Central memory CD8-positive, alpha-beta T cell (primary cell): ENCODE data around the gene SYNPO2L.
"Not testable (repeated sequence)": the region's sequence is repeated elsewhere in the genome, so short reads cannot be mapped to it uniquely, and the experiment has no call there.

Experiments used
- ATAC-seq: fragments of 150-1000 bp; cut with Tn5 transposase; replicated peaks from 2 replicates; pipeline ENCODE4 v1.10.0; 2022; ENCODE audit warnings: mild to moderate bottlenecking, moderate FRiP score, moderate number of reproducible peaks; ENCODE audit not compliant: poor library complexity, severe bottlenecking; ENCODE audit errors: extremely low read depth
- DNase-seq, 2 donors: peaks; one replicate each; pipeline ENCODE4 v3.0.0; 2021; ENCODE audit warnings: low spot score in 2 of 2
- H3K27ac Mint-ChIP-seq: one replicate; pipeline ENCODE4 v1.8.0; 2022; ENCODE audit warnings: low read depth, mild to moderate bottlenecking, moderate library complexity, mixed read lengths
- H3K27me3 Mint-ChIP-seq: one replicate; pipeline ENCODE4 v1.8.0; 2022; ENCODE audit warnings: mixed read lengths
- H3K36me3 Mint-ChIP-seq: one replicate; pipeline ENCODE4 v1.8.0; 2022; ENCODE audit warnings: mild to moderate bottlenecking, moderate library complexity, mixed read lengths; ENCODE audit not compliant: insufficient read depth
- H3K4me1 Mint-ChIP-seq: one replicate; pipeline ENCODE4 v1.8.0; 2022; ENCODE audit warnings: mixed read lengths
- H3K4me3 Mint-ChIP-seq: one replicate; pipeline ENCODE4 v1.8.0; 2022; ENCODE audit warnings: mild to moderate bottlenecking, moderate library complexity, mixed read lengths
- H3K9me3 Mint-ChIP-seq: one replicate; pipeline ENCODE4 v1.8.0; 2022; ENCODE audit warnings: mixed read lengths

The SYNPO2L gene

DNA sequence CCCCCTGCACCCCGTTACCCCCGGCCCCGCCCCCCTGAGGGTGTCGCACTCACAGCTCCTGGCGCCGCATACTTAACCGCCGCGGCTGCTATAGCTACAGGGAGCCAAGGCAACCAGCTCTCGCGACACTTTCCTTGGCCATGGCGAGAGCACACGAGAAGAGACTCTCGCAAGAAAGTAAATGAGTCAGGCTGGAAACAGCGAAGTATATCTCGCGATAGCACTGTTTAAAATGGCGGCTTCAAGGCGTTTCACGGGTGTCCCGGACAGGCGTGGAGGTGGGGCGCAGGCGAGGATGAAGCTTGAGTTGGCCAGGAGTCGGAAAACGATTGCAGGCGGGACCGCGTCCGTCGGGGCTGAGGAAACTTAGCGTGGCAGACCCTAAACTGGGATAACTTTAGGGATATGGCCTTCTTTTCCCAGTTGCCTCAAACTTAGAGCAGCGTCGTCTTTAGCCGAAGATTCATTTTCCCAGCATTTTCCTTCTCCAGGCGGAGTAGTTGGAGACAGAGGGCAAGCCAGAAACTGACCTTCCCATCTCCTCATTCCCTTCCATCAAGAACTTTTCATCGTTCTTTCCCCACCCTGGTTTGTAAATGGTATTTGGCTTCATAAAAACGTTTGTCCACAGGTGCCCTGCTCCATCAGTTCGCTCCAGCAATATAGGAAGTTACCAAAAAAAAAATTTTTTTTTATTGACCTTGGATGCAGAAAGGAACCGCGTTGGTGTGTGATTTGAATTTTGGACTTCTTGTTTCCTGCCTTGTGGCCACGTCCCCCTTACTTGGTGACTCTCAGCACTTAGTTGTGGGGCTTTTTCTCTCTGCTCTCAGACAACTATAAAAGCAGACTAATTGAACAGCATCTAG is 29.7 kb downstream of the SYNPO2L start:
- Mint-ChIP-seq H3K27me3 (no peaks in the 10 kb centered on the region), H3K36me3 (peaks cover 10% of the 10 kb centered on the region), H3K4me1 (peaks cover 16% of the 10 kb centered on the region), H3K27ac (peak overlapping the region; percentile 98), H3K9me3 (no peaks in the 10 kb centered on the region), H3K4me3 (peak overlapping the region; percentile 90)
- ATAC-seq (peak; percentile 99), DNase-seq (peak; percentile 78 to 91)

- H3K9me3 Mint-ChIP-seq = no peaks in the 10 kb centered on the region
- peak overlapping the region; percentile 90 for H3K4me3 Mint-ChIP-seq
- H3K27me3 Mint-ChIP-seq = no peaks in the 10 kb centered on the region
- peaks cover 16% of the 10 kb centered on the region for H3K4me1 Mint-ChIP-seq
- DNase-seq (no peak), ATAC-seq (peak; percentile 12)
- H3K27ac Mint-ChIP-seq = peak overlapping the region; percentile 98
- peaks cover 10% of the 10 kb centered on the region for H3K36me3 Mint-ChIP-seq
These were observed 30.6 kb downstream of the SYNPO2L start for GRCh38 chr10:73625004-73625883.

GRCh38 chr10:73623056-73623455 is 32.8 kb downstream of the SYNPO2L start:
- no peak overlapping the region for H3K4me3 Mint-ChIP-seq
- peaks cover 10% of the 10 kb centered on the region for H3K36me3 Mint-ChIP-seq
- H3K27ac Mint-ChIP-seq = no peak overlapping the region
- peaks cover 16% of the 10 kb centered on the region for H3K4me1 Mint-ChIP-seq
- H3K9me3 Mint-ChIP-seq = no peaks in the 10 kb centered on the region
- ATAC-seq = no peak
- DNase-seq = no peak
- no peaks in the 10 kb centered on the region for H3K27me3 Mint-ChIP-seq

GRCh38 chr10:73620974-73621373 is 34.9 kb downstream of the SYNPO2L start:
- not testable (repeated sequence) for H3K27ac Mint-ChIP-seq, H3K9me3 Mint-ChIP-seq, ATAC-seq, H3K4me3 Mint-ChIP-seq, H3K27me3 Mint-ChIP-seq, H3K36me3 Mint-ChIP-seq, H3K4me1 Mint-ChIP-seq, DNase-seq

GRCh38 chr10:73617143-73617542 is 38.7 kb downstream of the SYNPO2L start:
- H3K4me1 Mint-ChIP-seq, DNase-seq, ATAC-seq, H3K9me3 Mint-ChIP-seq, H3K4me3 Mint-ChIP-seq, H3K27ac Mint-ChIP-seq, H3K27me3 Mint-ChIP-seq, H3K36me3 Mint-ChIP-seq: not testable (repeated sequence)

DNA sequence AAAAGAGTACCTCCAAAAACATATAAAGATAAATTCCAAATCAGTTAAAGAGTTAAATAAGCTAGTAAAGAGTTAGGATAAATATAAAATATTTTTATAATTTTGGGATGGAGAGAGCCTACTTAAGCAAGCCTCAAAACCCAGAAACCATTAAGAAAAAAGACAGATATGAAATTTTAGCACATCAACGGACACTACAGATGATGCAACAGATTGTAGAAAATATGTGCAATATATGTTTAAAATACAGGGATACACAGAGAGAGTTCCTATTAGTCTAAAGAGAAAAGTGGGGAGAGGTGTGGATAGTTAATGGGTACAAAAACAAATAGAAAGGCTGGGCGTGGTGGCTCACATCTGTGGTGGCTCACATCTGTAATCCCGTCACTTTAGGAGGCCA is 41.1 kb downstream of the SYNPO2L start:
- Mint-ChIP-seq H3K27ac (no peak overlapping the region), H3K36me3 (no peaks in the 10 kb centered on the region), H3K4me1 (no peaks in the 10 kb centered on the region), H3K27me3 (no peaks in the 10 kb centered on the region), H3K9me3 (no peaks in the 10 kb centered on the region), H3K4me3 (no peak overlapping the region)
- DNase-seq = no peak
- no peak for ATAC-seq

GRCh38 chr10:73609116-73609515 is 46.7 kb downstream of the SYNPO2L start:
- no peak for DNase-seq

GRCh38 chr10:73601486-73601921 is 54.3 kb downstream of the SYNPO2L start:
- no peaks in the 10 kb centered on the region for H3K9me3 Mint-ChIP-seq
- no peaks in the 10 kb centered on the region for H3K4me1 Mint-ChIP-seq
- no peaks in the 10 kb centered on the region for H3K27me3 Mint-ChIP-seq
- ATAC-seq (no peak), DNase-seq (no peak)
- H3K36me3 Mint-ChIP-seq = no peaks in the 10 kb centered on the region
- H3K4me3 Mint-ChIP-seq = no peak overlapping the region
- H3K27ac Mint-ChIP-seq = no peak overlapping the region

More at GRCh38 chr10:73609116-73609515, 46.7 kb downstream of the SYNPO2L start:
- no peak for ATAC-seq
- no peak overlapping the region for H3K27ac Mint-ChIP-seq
- no peaks in the 10 kb centered on the region for H3K36me3 Mint-ChIP-seq
- no peaks in the 10 kb centered on the region for H3K9me3 Mint-ChIP-seq
- H3K27me3 Mint-ChIP-seq = no peaks in the 10 kb centered on the region
- no peaks in the 10 kb centered on the region for H3K4me1 Mint-ChIP-seq
- no peak overlapping the region for H3K4me3 Mint-ChIP-seq

DNA sequence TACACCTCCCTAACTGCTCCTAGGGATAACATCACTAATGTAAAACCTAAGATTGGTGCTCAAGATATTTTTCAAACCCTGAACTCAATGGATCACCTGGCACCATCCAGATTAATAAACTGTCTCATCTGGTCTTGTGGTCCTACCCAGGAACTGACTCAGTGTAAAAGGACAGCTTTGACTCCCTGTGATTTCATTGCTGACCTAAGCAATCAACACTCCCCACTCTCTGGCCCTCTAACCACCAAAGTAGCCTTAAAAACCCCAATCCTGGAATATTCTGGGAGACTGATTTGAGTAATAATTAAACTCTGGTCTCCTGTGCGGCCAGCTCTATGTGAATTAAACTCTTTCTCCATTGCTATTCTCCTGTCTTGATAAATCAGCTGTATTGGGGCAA is 58.5 kb downstream of the SYNPO2L start:
- ATAC-seq = no peak
- Mint-ChIP-seq H3K9me3 (no peaks in the 10 kb centered on the region), H3K27ac (no peak overlapping the region), H3K4me1 (no peaks in the 10 kb centered on the region), H3K27me3 (no peaks in the 10 kb centered on the region), H3K4me3 (no peak overlapping the region), H3K36me3 (no peaks in the 10 kb centered on the region)
- DNase-seq = no peak
